ENCODE measurements around the gene CDC73.

GRCh38 chr1:193213998-193214397, 92.2 kb downstream of the CDC73 start:
- TF ChIP-seq CTCF (IDR thresholded peaks at IDR 0.05; ENCODE audit: low read depth, low read length) (no peak), EZH2phosphoT487 (IDR thresholded peaks at IDR 0.05; ENCODE audit: low read depth) (no peak)

All from OCI-LY3 (cell line).